ENCODE measurements around the gene DAB2IP. TPM values are rescaled to one million over a fixed set of nuclear protein-coding genes. Genes with fewer than 3 reads are reported as not detected.

Gene DAB2IP
- total RNA-seq, 2 experiments from 2014 or later = 0.06 TPM; not detected in 1

DNA sequence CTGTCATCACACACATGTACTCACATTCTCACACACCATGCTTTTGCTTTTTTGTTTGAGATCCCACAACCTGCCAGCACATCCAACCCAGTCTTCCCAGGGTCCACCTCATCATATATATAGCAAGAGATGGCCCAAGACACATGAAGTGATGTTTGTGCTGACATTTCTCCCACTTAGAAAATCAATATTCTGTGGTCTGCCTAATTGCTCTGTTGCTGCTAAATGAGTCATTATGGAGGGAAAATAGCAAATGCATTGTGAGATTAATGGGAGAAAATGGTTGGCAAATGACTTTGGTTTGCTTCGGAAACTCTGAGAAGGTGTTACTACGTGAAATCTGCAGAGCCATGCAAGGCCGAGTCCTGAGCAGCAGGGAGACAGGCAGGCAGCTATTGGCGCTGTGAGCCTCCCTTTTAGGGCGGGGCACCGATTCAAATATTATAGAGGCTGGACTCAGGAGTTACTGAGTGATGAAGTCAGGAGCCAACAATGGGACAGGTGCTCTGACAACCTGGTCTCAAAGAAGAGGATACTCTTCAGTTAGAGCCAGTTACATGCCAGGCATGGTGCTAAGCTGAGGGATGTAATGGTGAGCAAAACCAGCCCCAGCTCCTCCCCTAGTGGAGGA is 62.8 kb downstream of the DAB2IP start:
- Histone ChIP-seq H3K4me1 (ENCODE audit: insufficient read depth, low read length) (no peaks in the 10 kb centered on the region), H3K27me3 (ENCODE audit: control insufficient read depth in 1 of 2, insufficient read depth in 2 of 2, low read length in 2 of 2) (no peaks in the 10 kb centered on the region), H3K36me3 (ENCODE audit: insufficient read depth, low read length) (no peaks in the 10 kb centered on the region), H3K4me3 (ENCODE audit: low read length) (no peak overlapping the region), H3K9me3 (ENCODE audit: control insufficient read depth in 1 of 2, insufficient read depth in 1 of 2, low read length in 2 of 2) (no peaks in the 10 kb centered on the region), H3K27ac (ENCODE audit: low read depth in 1 of 2, low read length in 2 of 2) (no peak overlapping the region)
- DNase-seq (no peak), ATAC-seq (ENCODE audit: poor library complexity) (no peak)
- ChIA-PET POLR2A (no interaction called here), CTCF (no interaction called here)
- no peaks in the 10 kb centered on the region for H3K4me1 Mint-ChIP-seq (ENCODE audit: low read depth)
- H3K9me3 Mint-ChIP-seq = no peaks in the 10 kb centered on the region
- intact Hi-C loops (cut with DNase I, micrococcal nuclease) = no loop called here
- no peaks in the 10 kb centered on the region for H3K27me3 Mint-ChIP-seq
- TF ChIP-seq, protein P1, sequence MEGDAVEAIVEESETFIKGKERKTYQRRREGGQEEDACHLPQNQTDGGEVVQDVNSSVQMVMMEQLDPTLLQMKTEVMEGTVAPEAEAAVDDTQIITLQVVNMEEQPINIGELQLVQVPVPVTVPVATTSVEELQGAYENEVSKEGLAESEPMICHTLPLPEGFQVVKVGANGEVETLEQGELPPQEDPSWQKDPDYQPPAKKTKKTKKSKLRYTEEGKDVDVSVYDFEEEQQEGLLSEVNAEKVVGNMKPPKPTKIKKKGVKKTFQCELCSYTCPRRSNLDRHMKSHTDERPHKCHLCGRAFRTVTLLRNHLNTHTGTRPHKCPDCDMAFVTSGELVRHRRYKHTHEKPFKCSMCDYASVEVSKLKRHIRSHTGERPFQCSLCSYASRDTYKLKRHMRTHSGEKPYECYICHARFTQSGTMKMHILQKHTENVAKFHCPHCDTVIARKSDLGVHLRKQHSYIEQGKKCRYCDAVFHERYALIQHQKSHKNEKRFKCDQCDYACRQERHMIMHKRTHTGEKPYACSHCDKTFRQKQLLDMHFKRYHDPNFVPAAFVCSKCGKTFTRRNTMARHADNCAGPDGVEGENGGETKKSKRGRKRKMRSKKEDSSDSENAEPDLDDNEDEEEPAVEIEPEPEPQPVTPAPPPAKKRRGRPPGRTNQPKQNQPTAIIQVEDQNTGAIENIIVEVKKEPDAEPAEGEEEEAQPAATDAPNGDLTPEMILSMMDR (IDR thresholded peaks at IDR 0.05) = no peak
- H3K27ac Mint-ChIP-seq = no peak overlapping the region
- no peak overlapping the region for H3K4me3 Mint-ChIP-seq
- H3K36me3 Mint-ChIP-seq (ENCODE audit: low read depth) = no peaks in the 10 kb centered on the region

DNA sequence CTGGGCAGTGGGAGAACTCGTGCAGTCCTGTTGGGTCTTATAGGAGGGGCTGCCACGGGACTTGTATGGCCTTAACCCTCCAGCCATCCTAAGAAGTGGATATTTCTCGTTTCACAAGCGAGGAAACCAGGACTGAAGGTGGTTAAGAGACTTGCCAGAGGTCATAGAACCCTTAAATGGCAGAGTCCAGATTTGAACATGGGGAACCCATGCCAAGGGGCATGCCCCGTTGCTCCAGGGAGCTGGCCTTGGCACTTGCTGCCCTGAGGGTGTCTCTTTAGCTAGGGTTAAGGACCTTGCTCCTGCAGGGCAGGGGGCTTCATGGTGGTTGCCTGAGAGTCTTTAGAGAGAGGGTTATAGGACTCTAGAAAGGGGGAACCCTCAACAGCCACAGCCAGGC is 63.4 kb downstream of the DAB2IP start:
- Mint-ChIP-seq H3K4me1 (ENCODE audit: low read depth) (no peaks in the 10 kb centered on the region), H3K27me3 (no peaks in the 10 kb centered on the region), H3K36me3 (ENCODE audit: low read depth) (no peaks in the 10 kb centered on the region), H3K4me3 (no peak overlapping the region), H3K9me3 (no peaks in the 10 kb centered on the region), H3K27ac (no peak overlapping the region)
- POLR2A ChIA-PET = no interaction called here
- no peaks in the 10 kb centered on the region for H3K27me3 ChIP-seq (ENCODE audit: control insufficient read depth in 1 of 2, insufficient read depth in 2 of 2, low read length in 2 of 2)
- H3K36me3 ChIP-seq (ENCODE audit: insufficient read depth, low read length) = no peaks in the 10 kb centered on the region
- no peak for ATAC-seq (ENCODE audit: poor library complexity)
- DNase-seq = no peak
- H3K4me3 ChIP-seq (ENCODE audit: low read length) = no peak overlapping the region
- CTCF ChIA-PET = no interaction called here
- intact Hi-C loops (cut with DNase I, micrococcal nuclease) = no loop called here
- TF ChIP-seq, protein P1 (IDR thresholded peaks at IDR 0.05) = no peak
- H3K4me1 ChIP-seq (ENCODE audit: insufficient read depth, low read length) = no peaks in the 10 kb centered on the region
- H3K27ac ChIP-seq (ENCODE audit: low read depth in 1 of 2, low read length in 2 of 2) = no peak overlapping the region
- H3K9me3 ChIP-seq (ENCODE audit: control insufficient read depth in 1 of 2, insufficient read depth in 1 of 2, low read length in 2 of 2) = no peaks in the 10 kb centered on the region

DNA sequence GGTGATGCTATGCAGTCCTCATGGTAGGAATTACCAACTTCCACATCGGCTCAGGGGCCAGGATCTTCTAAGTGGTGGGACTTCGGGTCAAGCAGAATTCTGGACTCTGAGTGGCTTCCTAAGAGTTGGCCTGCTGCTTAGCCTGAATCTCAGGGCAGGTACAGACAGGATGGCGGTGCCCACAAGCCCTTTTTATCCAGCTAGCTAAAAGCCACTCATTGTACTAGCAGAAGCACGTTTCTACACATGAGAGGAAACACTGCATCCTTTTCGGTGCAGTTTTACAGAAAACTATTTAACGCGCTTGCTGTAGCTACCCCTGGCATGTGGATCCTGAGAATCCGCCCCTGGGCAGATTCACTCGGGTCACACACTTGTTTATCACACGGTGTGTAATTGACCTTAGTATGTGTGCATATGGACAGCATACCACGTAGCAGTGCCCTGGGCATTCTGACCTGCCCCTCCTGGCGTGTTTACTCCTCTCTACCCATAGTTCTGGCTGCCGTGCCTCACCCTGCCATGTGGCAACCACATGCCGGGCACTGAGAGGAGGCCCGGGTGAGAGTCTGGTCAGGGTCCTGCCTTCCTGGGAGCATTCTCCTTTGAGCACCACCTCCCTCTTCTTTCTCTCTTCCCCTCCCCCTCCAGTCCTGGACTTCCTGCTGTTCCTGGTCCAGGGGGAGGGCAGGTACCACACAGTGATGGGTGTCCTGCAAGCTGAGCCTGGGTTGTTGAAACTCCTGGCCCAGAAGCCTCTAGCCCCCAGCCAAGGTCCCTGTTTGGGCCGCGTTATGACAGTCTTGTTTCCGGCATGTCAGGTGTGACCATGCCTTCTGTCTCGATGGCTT is 65.9 kb downstream of the DAB2IP start:
- no peak overlapping the region for H3K4me3 ChIP-seq (ENCODE audit: low read length)
- no peaks in the 10 kb centered on the region for H3K27me3 ChIP-seq (ENCODE audit: control insufficient read depth in 1 of 2, insufficient read depth in 2 of 2, low read length in 2 of 2)
- ATAC-seq (ENCODE audit: poor library complexity) = no peak
- no peak overlapping the region for H3K4me3 Mint-ChIP-seq
- no peaks in the 10 kb centered on the region for H3K36me3 Mint-ChIP-seq (ENCODE audit: low read depth)
- intact Hi-C loops (cut with DNase I, micrococcal nuclease) = no loop called here
- H3K27ac ChIP-seq (ENCODE audit: low read depth in 1 of 2, low read length in 2 of 2) = no peak overlapping the region
- H3K36me3 ChIP-seq (ENCODE audit: insufficient read depth, low read length) = no peaks in the 10 kb centered on the region
- H3K9me3 Mint-ChIP-seq = no peaks in the 10 kb centered on the region
- ChIA-PET CTCF (no interaction called here), POLR2A (no interaction called here)
- TF ChIP-seq, protein P1 (IDR thresholded peaks at IDR 0.05) = no peak
- no peaks in the 10 kb centered on the region for H3K4me1 Mint-ChIP-seq (ENCODE audit: low read depth)
- H3K27ac Mint-ChIP-seq = no peak overlapping the region
- no peaks in the 10 kb centered on the region for H3K4me1 ChIP-seq (ENCODE audit: insufficient read depth, low read length)
- H3K9me3 ChIP-seq (ENCODE audit: control insufficient read depth in 1 of 2, insufficient read depth in 1 of 2, low read length in 2 of 2) = no peaks in the 10 kb centered on the region
- H3K27me3 Mint-ChIP-seq = no peaks in the 10 kb centered on the region
- no peak for DNase-seq

Data from CD4-positive, alpha-beta T cell (primary cell).